Stomach smooth muscle (tissue), 2 donors: ENCODE measurements around the gene KCND2.
"Not testable (repeated sequence)": the region's sequence is repeated elsewhere in the genome, so short reads cannot be mapped to it uniquely, and the experiment has no call there.

Experiments used
- H3K27ac ChIP-seq: one replicate; pipeline ENCODE4 v1.7.0; 2013; ENCODE audit warnings: mild to moderate bottlenecking, low read length, inconsistent platforms
- H3K27me3 ChIP-seq, 2 donors: one replicate each; pipeline ENCODE4 v1.7.0; 2013; ENCODE audit warnings: low read length in 2 of 2; ENCODE audit not compliant: insufficient read depth in 2 of 2, control insufficient read depth in 1 of 2
- H3K36me3 ChIP-seq, 2 donors: one replicate each; pipeline ENCODE4 v1.7.0; 2013; ENCODE audit warnings: low read length in 2 of 2; ENCODE audit not compliant: control insufficient read depth in 2 of 2, insufficient read depth in 2 of 2
- H3K4me1 ChIP-seq: one replicate; pipeline ENCODE4 v1.7.0; 2013; ENCODE audit warnings: low read length; ENCODE audit not compliant: control insufficient read depth, insufficient read depth
- H3K4me3 ChIP-seq, 2 donors: one replicate each; pipeline ENCODE4 v1.7.0; 2013; ENCODE audit warnings: low read length in 2 of 2
- H3K9ac ChIP-seq, 2 donors: one replicate each; pipeline ENCODE4 v1.7.0; 2013; ENCODE audit warnings: low read length in 2 of 2, mild to moderate bottlenecking in 1 of 2
- H3K9me3 ChIP-seq, 2 donors: one replicate each; pipeline ENCODE4 v1.7.0; 2013; ENCODE audit warnings: low read length in 2 of 2; ENCODE audit not compliant: control insufficient read depth in 2 of 2
- donor health status: healthy.
- donor health status: Pancreatic carcinoma.

The KCND2 gene

GRCh38 chr7:120529736-120530135 is 256.8 kb downstream of the KCND2 start:
- Histone ChIP-seq H3K4me3 (no peak overlapping the region), H3K9ac (no peak overlapping the region), H3K9me3 (no peaks in the 10 kb centered on the region), H3K27ac (no peak overlapping the region), H3K4me1 (no peaks in the 10 kb centered on the region), H3K36me3 (no peaks in the 10 kb centered on the region), H3K27me3 (no peaks in the 10 kb centered on the region)

- Histone ChIP-seq H3K27ac (no peak overlapping the region), H3K4me3 (no peak overlapping the region), H3K36me3 (no peaks in the 10 kb centered on the region)
Observed at GRCh38 chr7:120538335-120538734, 265.4 kb downstream of the KCND2 start.

GRCh38 chr7:120539321-120539720 is 266.3 kb downstream of the KCND2 start:
- Histone ChIP-seq H3K36me3 (no peaks in the 10 kb centered on the region), H3K9me3 (no peaks in the 10 kb centered on the region), H3K9ac (no peak overlapping the region), H3K27me3 (no peaks in the 10 kb centered on the region), H3K4me3 (no peak overlapping the region), H3K4me1 (no peaks in the 10 kb centered on the region), H3K27ac (no peak overlapping the region)

More at GRCh38 chr7:120538335-120538734, 265.4 kb downstream of the KCND2 start:
- H3K27me3 ChIP-seq: no peaks in the 10 kb centered on the region
- no peak overlapping the region for H3K9ac ChIP-seq
- H3K9me3 ChIP-seq: no peaks in the 10 kb centered on the region
- H3K4me1 ChIP-seq: no peaks in the 10 kb centered on the region

GRCh38 chr7:120547605-120548004 is 274.6 kb downstream of the KCND2 start:
- Histone ChIP-seq H3K27ac (no peak overlapping the region), H3K36me3 (no peaks in the 10 kb centered on the region), H3K4me1 (no peaks in the 10 kb centered on the region), H3K27me3 (no peaks in the 10 kb centered on the region), H3K9ac (no peak overlapping the region), H3K4me3 (no peak overlapping the region), H3K9me3 (no peaks in the 10 kb centered on the region)

- H3K9me3 ChIP-seq: no peaks in the 10 kb centered on the region
- H3K27ac ChIP-seq: no peak overlapping the region
- H3K27me3 ChIP-seq: no peaks in the 10 kb centered on the region
- H3K4me1 ChIP-seq: no peaks in the 10 kb centered on the region
- H3K36me3 ChIP-seq: no peaks in the 10 kb centered on the region
- H3K4me3 ChIP-seq: no peak overlapping the region
- H3K9ac ChIP-seq: no peak overlapping the region
Observed at GRCh38 chr7:120550494-120551048, 277.6 kb downstream of the KCND2 start.

GRCh38 chr7:120553491-120553890 is 280.5 kb downstream of the KCND2 start:
- no peaks in the 10 kb centered on the region for H3K27me3 ChIP-seq
- H3K36me3 ChIP-seq: no peaks in the 10 kb centered on the region
- no peaks in the 10 kb centered on the region for H3K9me3 ChIP-seq
- no peak overlapping the region for H3K9ac ChIP-seq
- H3K27ac ChIP-seq: no peak overlapping the region
- H3K4me3 ChIP-seq: no peak overlapping the region
- no peaks in the 10 kb centered on the region for H3K4me1 ChIP-seq

GRCh38 chr7:120554960-120555571 is 282.1 kb downstream of the KCND2 start:
- H3K4me3 ChIP-seq: no peak overlapping the region
- H3K4me1 ChIP-seq: no peaks in the 10 kb centered on the region
- no peaks in the 10 kb centered on the region for H3K9me3 ChIP-seq
- H3K36me3 ChIP-seq: no peaks in the 10 kb centered on the region
- H3K27me3 ChIP-seq: no peaks in the 10 kb centered on the region
- no peak overlapping the region for H3K9ac ChIP-seq
- H3K27ac ChIP-seq: no peak overlapping the region

GRCh38 chr7:120564145-120564544 is 291.2 kb downstream of the KCND2 start:
- Histone ChIP-seq H3K9ac (no peak overlapping the region), H3K4me3 (no peak overlapping the region), H3K4me1 (no peaks in the 10 kb centered on the region), H3K27ac (no peak overlapping the region), H3K9me3 (no peaks in the 10 kb centered on the region), H3K36me3 (no peaks in the 10 kb centered on the region), H3K27me3 (no peaks in the 10 kb centered on the region)

- Histone ChIP-seq H3K27me3 (no peaks in the 10 kb centered on the region), H3K4me3 (no peak overlapping the region), H3K9ac (no peak overlapping the region), H3K4me1 (no peaks in the 10 kb centered on the region), H3K9me3 (no peaks in the 10 kb centered on the region), H3K27ac (no peak overlapping the region), H3K36me3 (no peaks in the 10 kb centered on the region)
Observed at GRCh38 chr7:120567204-120567603, 294.2 kb downstream of the KCND2 start.

GRCh38 chr7:120578657-120579056 is 305.7 kb downstream of the KCND2 start:
- H3K27ac ChIP-seq, H3K9me3 ChIP-seq, H3K9ac ChIP-seq, H3K36me3 ChIP-seq, H3K27me3 ChIP-seq, H3K4me3 ChIP-seq, H3K4me1 ChIP-seq: not testable (repeated sequence)

GRCh38 chr7:120582916-120583315 is 309.9 kb downstream of the KCND2 start:
- no peak overlapping the region for H3K9ac ChIP-seq
- no peak overlapping the region for H3K4me3 ChIP-seq
- no peak overlapping the region for H3K27ac ChIP-seq
- no peaks in the 10 kb centered on the region for H3K9me3 ChIP-seq
- H3K4me1 ChIP-seq: no peaks in the 10 kb centered on the region
- H3K27me3 ChIP-seq: no peaks in the 10 kb centered on the region
- no peaks in the 10 kb centered on the region for H3K36me3 ChIP-seq
